Upper lobe of right lung (tissue), 1 donor: Measurements from ENCODE around the gene ITGB6. TPM values are rescaled to one million over a fixed set of nuclear protein-coding genes. Genes with fewer than 3 reads are reported as not detected.

ENCODE experiments used
- ATAC-seq: fragments of 200-7000 bp; cut with Tn5 transposase; one replicate; pipeline ENCODE4 v1.9.1; 2020; ENCODE audit warnings: mild to moderate bottlenecking, moderate library complexity
- DNase-seq: peaks from one replicate; pipeline ENCODE4 v3.0.0-alpha.2; 2020
- H3K27ac ChIP-seq: fragments of 200-600 bp; one replicate; pipeline ENCODE4 v1.8.0; 2022
- H3K27me3 ChIP-seq: fragments of 200-600 bp; one replicate; pipeline ENCODE4 v1.8.0; 2022; ENCODE audit warnings: mild to moderate bottlenecking
- H3K36me3 ChIP-seq: fragments of 200-600 bp; one replicate; pipeline ENCODE4 v1.8.0; 2022
- H3K4me1 ChIP-seq: fragments of 200-600 bp; one replicate; pipeline ENCODE4 v1.8.0; 2022
- H3K4me3 ChIP-seq: fragments of 200-600 bp; one replicate; pipeline ENCODE4 v1.8.0; 2022; ENCODE audit warnings: mild to moderate bottlenecking
- H3K9me3 ChIP-seq: fragments of 200-600 bp; one replicate; pipeline ENCODE4 v1.8.0; 2022
- intact Hi-C: fragments of 100-400 bp; cut with DNase I; formaldehyde crosslinking; loops from one replicate; pipeline ENCODE4 v1.11.0; 2022
- total RNA-seq: library from RNA; stranded (reverse); fragmentation: NEBNext Ultra II Directional; extraction: Animal tissue kit (Norgen Biotek cat#: 25700); gene quantifications from one replicate; pipeline ENCODE4 v1.2.1, GENCODE V29; 2021
- TF ChIP-seq, protein P1 (sequence below): fragments of 200-600 bp; IDR thresholded peaks from one replicate; pipeline ENCODE4 v1.8.0; 2022; ENCODE audit warnings: antibody characterized with exemption
- donor health status: DM: no; HTN: yes; CAD: no; lungs with severe emphysema.

ITGB6 gene
- total RNA-seq, 1 donor from 2014 or later: 109 TPM

DNA sequence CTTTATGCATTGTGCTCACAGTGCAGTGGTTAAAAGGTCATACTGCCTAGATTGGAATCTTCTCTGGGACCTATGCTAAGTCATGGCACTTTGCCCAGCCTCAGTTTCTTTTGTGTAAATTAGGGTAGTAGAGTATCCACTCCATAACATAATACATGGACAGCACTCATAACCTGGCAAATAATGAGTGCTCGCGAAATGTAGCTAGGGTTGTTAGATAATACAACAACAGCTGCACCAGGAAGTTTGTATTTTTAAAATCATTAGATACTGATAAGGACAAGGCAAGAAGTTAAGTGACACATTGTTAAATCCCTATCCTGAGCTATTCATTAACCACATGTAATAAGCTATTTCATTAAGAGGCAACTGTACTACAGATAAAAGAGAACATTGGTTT, 123.8 kb downstream of the ITGB6 start:
- Histone ChIP-seq H3K27ac (no peak overlapping the region), H3K9me3 (no peaks in the 10 kb centered on the region), H3K4me3 (no peak overlapping the region), H3K36me3 (no peaks in the 10 kb centered on the region), H3K27me3 (no peaks in the 10 kb centered on the region), H3K4me1 (no peaks in the 10 kb centered on the region)
- no peak for DNase-seq
- TF ChIP-seq, protein P1, sequence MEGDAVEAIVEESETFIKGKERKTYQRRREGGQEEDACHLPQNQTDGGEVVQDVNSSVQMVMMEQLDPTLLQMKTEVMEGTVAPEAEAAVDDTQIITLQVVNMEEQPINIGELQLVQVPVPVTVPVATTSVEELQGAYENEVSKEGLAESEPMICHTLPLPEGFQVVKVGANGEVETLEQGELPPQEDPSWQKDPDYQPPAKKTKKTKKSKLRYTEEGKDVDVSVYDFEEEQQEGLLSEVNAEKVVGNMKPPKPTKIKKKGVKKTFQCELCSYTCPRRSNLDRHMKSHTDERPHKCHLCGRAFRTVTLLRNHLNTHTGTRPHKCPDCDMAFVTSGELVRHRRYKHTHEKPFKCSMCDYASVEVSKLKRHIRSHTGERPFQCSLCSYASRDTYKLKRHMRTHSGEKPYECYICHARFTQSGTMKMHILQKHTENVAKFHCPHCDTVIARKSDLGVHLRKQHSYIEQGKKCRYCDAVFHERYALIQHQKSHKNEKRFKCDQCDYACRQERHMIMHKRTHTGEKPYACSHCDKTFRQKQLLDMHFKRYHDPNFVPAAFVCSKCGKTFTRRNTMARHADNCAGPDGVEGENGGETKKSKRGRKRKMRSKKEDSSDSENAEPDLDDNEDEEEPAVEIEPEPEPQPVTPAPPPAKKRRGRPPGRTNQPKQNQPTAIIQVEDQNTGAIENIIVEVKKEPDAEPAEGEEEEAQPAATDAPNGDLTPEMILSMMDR: no peak
- intact Hi-C loops: no loop called here
- ATAC-seq: no peak

DNA sequence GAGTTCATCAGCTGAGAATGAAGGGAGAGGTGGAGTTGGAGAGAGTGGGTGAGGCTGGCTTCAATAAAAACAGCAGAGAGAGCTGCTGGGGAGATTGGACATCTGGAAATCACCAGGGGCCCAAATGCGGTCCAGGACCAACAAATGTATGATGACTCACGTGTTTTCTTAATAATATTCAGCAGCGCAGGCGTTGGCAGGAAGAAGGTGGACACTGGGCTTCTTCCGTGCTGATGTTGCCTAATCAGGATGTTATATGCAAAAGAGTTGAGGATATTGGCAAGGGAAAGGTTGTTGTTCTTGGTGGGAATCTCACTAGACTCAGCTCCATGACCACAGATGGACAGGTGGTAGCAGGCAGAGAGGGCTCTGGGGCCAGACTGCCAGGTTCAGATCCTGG, 124.9 kb downstream of the ITGB6 start:
- Histone ChIP-seq H3K4me1 (no peaks in the 10 kb centered on the region), H3K27me3 (no peaks in the 10 kb centered on the region), H3K36me3 (no peaks in the 10 kb centered on the region), H3K9me3 (no peaks in the 10 kb centered on the region), H3K27ac (no peak overlapping the region), H3K4me3 (no peak overlapping the region)
- intact Hi-C loops: no loop called here
- DNase-seq (no peak), ATAC-seq (no peak)
- TF ChIP-seq, protein P1: no peak

DNA sequence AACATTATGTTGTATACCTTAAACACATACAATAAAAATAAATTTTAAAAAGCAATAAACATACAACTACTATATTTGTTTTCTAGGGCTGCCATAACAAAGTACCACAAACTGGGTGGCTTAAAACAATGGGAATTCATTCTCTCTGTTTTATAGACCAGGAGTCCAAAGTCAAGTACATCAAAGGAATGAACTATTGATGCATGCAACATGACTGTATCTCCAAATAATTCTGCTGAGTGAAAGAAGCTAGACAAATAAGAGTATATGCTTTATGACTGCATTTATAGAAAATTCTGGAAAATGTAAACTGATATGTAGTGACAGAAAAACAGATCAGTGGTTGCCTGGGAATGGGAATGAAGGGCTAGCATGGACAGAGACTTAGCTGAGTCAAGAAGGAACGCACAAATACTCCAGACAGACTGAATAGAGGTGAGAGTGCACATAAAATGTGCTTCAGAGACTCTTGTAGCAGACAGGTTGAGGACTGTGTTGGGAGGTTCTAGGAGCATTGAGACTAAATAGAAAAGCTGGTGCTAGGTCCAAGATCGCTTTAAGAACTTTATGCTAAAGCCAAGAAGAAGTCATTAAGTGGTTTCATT, 126.7 kb downstream of the ITGB6 start:
- DNase-seq: no peak
- H3K9me3 ChIP-seq: no peaks in the 10 kb centered on the region
- no peak for ATAC-seq
- H3K27ac ChIP-seq: no peak overlapping the region
- H3K36me3 ChIP-seq: no peaks in the 10 kb centered on the region
- intact Hi-C loops: no loop called here
- H3K4me1 ChIP-seq: no peaks in the 10 kb centered on the region
- no peak overlapping the region for H3K4me3 ChIP-seq
- TF ChIP-seq, protein P1: no peak
- H3K27me3 ChIP-seq: no peaks in the 10 kb centered on the region

DNA sequence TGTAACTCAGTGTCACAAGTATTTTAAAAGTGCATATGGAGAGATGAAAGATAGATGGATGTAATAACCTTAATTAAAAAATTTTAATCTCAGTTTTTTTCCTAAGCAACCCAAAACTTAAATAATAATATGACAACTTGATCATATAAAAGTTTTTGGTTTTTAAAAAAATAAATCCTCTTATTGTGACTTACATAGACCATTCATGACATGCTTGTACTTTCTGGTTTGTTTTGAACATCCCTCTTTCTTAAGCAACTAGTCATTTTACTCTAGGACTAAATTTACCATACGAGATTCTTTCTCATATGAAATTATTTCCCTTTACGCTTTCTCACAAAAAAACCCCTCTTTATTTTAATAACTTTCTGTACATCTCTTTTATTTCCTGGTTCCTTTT, 131.2 kb downstream of the ITGB6 start:
- Histone ChIP-seq H3K27me3 (no peaks in the 10 kb centered on the region), H3K36me3 (no peaks in the 10 kb centered on the region), H3K4me3 (no peak overlapping the region), H3K4me1 (no peaks in the 10 kb centered on the region), H3K27ac (no peak overlapping the region), H3K9me3 (no peaks in the 10 kb centered on the region)
- ATAC-seq (no peak), DNase-seq (no peak)
- intact Hi-C loops: no loop called here
- TF ChIP-seq, protein P1: no peak

GRCh38 chr2:160064916-160065315, 135.2 kb downstream of the ITGB6 start:
- H3K4me3 ChIP-seq: no peak overlapping the region
- ATAC-seq (no peak), DNase-seq (no peak)
- intact Hi-C loops: no loop called here
- H3K36me3 ChIP-seq: no peaks in the 10 kb centered on the region
- H3K27me3 ChIP-seq: peaks cover 11% of the 10 kb centered on the region
- TF ChIP-seq, protein P1: no peak
- no peak overlapping the region for H3K27ac ChIP-seq
- peaks cover 7% of the 10 kb centered on the region for H3K4me1 ChIP-seq
- no peaks in the 10 kb centered on the region for H3K9me3 ChIP-seq
